Panc1 (cell line): ENCODE data around the gene LRRC27. TPM values are rescaled to one million over a fixed set of nuclear protein-coding genes. Genes with fewer than 3 reads are reported as not detected.

Source experiments
- ATAC-seq: fragments of 200-7000 bp; cut with Tn5 transposase; 2 replicates; pipeline ENCODE4 v1.9.1; 2020; ENCODE audit warnings: mild to moderate bottlenecking, moderate library complexity
- BruUV-seq: library from RNA; stranded (reverse); fragments of 400-500 nt; replicated peaks from 2 replicates; lab custom pipeline; 2021; lab: Mats Ljungman, UMichigan
- CTCF ChIA-PET: fragments of 300-600 bp; sonication (Branson Sonifier 250); formaldehyde crosslinking; loops from one replicate; lab custom pipeline; 2022; ENCODE audit warnings: antibody characterized with exemption; lab: Charles Lee
- POLR2A ChIA-PET: fragments of 300-600 bp; sonication (Branson Sonifier 250); formaldehyde crosslinking; loops from one replicate; lab custom pipeline; 2022; ENCODE audit warnings: antibody characterized with exemption; lab: Charles Lee
- DNase-seq: peaks from one replicate; pipeline ENCODE4 v3.0.0-alpha.2; 2010; ENCODE audit warnings: low read depth, low spot score
- H3K27ac ChIP-seq: 2 replicates; pipeline ENCODE4 v1.5.1; 2011; ENCODE audit warnings: mild to moderate bottlenecking, low read length, inconsistent platforms
- H3K27me3 ChIP-seq: fragments of 200-500 bp; sonication (Bioruptor generic); 2 replicates; pipeline ENCODE4 v1.6.0; 2014; ENCODE audit warnings: low read length, inconsistent platforms; ENCODE audit not compliant: control insufficient read depth, insufficient read depth
- H3K36me3 ChIP-seq: fragments of 200-500 bp; sonication (Bioruptor generic); 2 replicates; pipeline ENCODE4 v1.5.1; 2014; ENCODE audit warnings: inconsistent platforms, mild to moderate bottlenecking, low read length, moderate library complexity; ENCODE audit not compliant: control insufficient read depth, insufficient read depth
- H3K4me1 ChIP-seq: 2 replicates; pipeline ENCODE4 v1.5.1; 2011; ENCODE audit warnings: inconsistent platforms, mild to moderate bottlenecking, low read length, moderate library complexity; ENCODE audit not compliant: control insufficient read depth, insufficient read depth
- H3K4me3 ChIP-seq, 2 experiments: 2 replicates each; pipeline ENCODE4 v1.5.1; 2011 to 2012; ENCODE audit warnings: low read depth in 2 of 2, low read length in 2 of 2, mild to moderate bottlenecking in 2 of 2, inconsistent platforms in 1 of 2, moderate library complexity in 1 of 2
- H3K9me3 ChIP-seq: fragments of 200-500 bp; sonication (Bioruptor generic); 2 replicates; pipeline ENCODE4 v1.5.1; 2014; ENCODE audit warnings: low read depth, mild to moderate bottlenecking, inconsistent platforms, low read length, moderate library complexity; ENCODE audit not compliant: control insufficient read depth, insufficient read depth
- POLR2AphosphoS5 ChIP-seq: IDR thresholded peaks from 2 replicates; pipeline ENCODE4 v1.6.1; 2012; ENCODE audit warnings: mild to moderate bottlenecking, low read depth, low read length, moderate library complexity
- REST ChIP-seq, 2 experiments: IDR thresholded peaks; 2 replicates each; pipeline ENCODE4 v1.6.1; 2011 to 2012; ENCODE audit warnings: low read depth in 2 of 2, control low read depth in 1 of 2, low read length in 1 of 2, mild to moderate bottlenecking in 1 of 2, moderate library complexity in 1 of 2; ENCODE audit not compliant: insufficient read depth in 1 of 2
- SIN3A ChIP-seq: IDR thresholded peaks from 2 replicates; pipeline ENCODE4 v1.6.1; 2012; ENCODE audit warnings: low read depth, mild to moderate bottlenecking, low read length, moderate library complexity, borderline replicate concordance; ENCODE audit not compliant: insufficient read depth
- TCF7L2 ChIP-seq: IDR thresholded peaks from 2 replicates; pipeline ENCODE4 v1.6.1; 2011; ENCODE audit warnings: mild to moderate bottlenecking, low read depth, low read length, inconsistent platforms
- in situ Hi-C: cut with HindIII; loops from 2 replicates; pipeline ENCODE4 v1.10.0; 2016; ENCODE audit warnings: low sequenced_read_pairs, low pct_unique_long_range_greater_than_20kb
- intact Hi-C: fragments of 100-400 bp; cut with micrococcal nuclease; formaldehyde crosslinking; loops from one replicate; pipeline ENCODE4 v1.10.0; 2022; ENCODE audit not compliant: unreplicated experiment
- total RNA-seq: library from RNA; stranded (reverse); gene quantifications from one replicate; pipeline ENCODE4 v1.2.1, GENCODE V29; 2021; ENCODE audit not compliant: unreplicated experiment
- TF ChIP-seq, protein P1 (sequence below): fragments of 450-650 bp; IDR thresholded peaks from 2 replicates; pipeline ENCODE4 v1.5.1; 2017; ENCODE audit warnings: mild to moderate bottlenecking

The LRRC27 gene
- total RNA-seq, 1 experiment from 2014 or later: 15.7 TPM

DNA sequence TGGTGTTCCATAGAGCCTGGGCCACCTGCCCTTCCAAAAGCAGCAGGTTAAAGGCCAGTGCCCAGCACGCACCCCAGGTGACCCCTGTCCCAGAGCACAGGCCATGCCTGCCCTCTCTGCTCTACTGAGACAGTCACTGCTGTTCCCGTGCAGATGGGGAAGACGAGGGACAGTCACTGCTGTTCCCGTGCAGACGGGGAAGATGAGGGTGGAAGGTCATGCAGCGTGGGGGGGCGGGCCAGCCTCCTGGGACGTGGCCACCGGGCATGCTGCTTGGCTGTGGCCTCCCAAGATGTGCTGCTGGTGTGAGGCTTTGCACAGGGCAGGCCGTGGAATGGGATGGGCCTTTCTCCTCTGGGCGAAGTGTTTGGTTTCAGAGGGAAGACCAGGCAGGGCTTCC lies 18.4 kb downstream of the LRRC27 start:
- BruUV-seq: no TSS peak
- no peak overlapping the region for H3K27ac ChIP-seq
- intact Hi-C loops: no loop called here
- H3K4me3 ChIP-seq: no peak overlapping the region
- in situ Hi-C loops: no loop called here
- ATAC-seq: no peak
- no peaks in the 10 kb centered on the region for H3K27me3 ChIP-seq
- no peaks in the 10 kb centered on the region for H3K36me3 ChIP-seq
- no peaks in the 10 kb centered on the region for H3K4me1 ChIP-seq
- DNase-seq: no peak
- H3K9me3 ChIP-seq: no peaks in the 10 kb centered on the region
- ChIA-PET POLR2A (no interaction called here), CTCF (no interaction called here)
- TF ChIP-seq TCF7L2 (no peak), SIN3A (no peak), POLR2AphosphoS5 (no peak), REST (IDR thresholded peaks at IDR 0.05; ENCODE audit: insufficient read depth in 1 of 2, low read depth in 2 of 2, low read length in 1 of 2) (no peak)
- TF ChIP-seq, protein P1, sequence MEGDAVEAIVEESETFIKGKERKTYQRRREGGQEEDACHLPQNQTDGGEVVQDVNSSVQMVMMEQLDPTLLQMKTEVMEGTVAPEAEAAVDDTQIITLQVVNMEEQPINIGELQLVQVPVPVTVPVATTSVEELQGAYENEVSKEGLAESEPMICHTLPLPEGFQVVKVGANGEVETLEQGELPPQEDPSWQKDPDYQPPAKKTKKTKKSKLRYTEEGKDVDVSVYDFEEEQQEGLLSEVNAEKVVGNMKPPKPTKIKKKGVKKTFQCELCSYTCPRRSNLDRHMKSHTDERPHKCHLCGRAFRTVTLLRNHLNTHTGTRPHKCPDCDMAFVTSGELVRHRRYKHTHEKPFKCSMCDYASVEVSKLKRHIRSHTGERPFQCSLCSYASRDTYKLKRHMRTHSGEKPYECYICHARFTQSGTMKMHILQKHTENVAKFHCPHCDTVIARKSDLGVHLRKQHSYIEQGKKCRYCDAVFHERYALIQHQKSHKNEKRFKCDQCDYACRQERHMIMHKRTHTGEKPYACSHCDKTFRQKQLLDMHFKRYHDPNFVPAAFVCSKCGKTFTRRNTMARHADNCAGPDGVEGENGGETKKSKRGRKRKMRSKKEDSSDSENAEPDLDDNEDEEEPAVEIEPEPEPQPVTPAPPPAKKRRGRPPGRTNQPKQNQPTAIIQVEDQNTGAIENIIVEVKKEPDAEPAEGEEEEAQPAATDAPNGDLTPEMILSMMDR: no peak

DNA sequence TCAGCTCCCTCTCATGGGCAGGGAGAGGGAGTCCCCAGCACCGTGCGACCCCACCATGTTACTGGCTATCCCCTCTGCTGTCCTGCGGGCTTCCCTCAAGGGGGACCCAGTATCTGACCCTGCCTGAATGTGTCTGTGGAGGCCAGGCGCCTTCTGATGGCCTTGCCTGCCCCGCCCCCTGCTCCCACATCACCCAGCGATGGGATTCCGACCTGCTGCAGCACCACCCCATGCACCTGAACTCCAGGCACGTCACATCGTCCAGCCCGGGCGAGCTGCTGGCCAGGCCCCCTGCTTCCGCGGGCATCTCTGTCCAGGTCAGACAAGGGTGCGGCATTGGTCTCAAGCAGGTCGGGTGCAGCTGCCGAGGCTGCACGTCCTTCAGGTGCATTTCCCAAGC lies 19.0 kb downstream of the LRRC27 start:
- TF ChIP-seq POLR2AphosphoS5: no peak
- TF ChIP-seq, protein P1: no peak
- TF ChIP-seq TCF7L2: no peak
- TF ChIP-seq SIN3A: no peak
- TF ChIP-seq REST (IDR thresholded peaks at IDR 0.05; ENCODE audit: insufficient read depth in 1 of 2, low read depth in 2 of 2, low read length in 1 of 2): no peak
- Histone ChIP-seq H3K9me3 (no peaks in the 10 kb centered on the region), H3K27me3 (no peaks in the 10 kb centered on the region), H3K4me3 (no peak overlapping the region), H3K36me3 (no peaks in the 10 kb centered on the region), H3K4me1 (no peaks in the 10 kb centered on the region), H3K27ac (no peak overlapping the region)
- ChIA-PET CTCF (no interaction called here), POLR2A (no interaction called here)
- DNase-seq (no peak), ATAC-seq (no peak)
- intact Hi-C loops (no loop called here), in situ Hi-C loops (no loop called here)
- no TSS peak for BruUV-seq
